Heart left ventricle (tissue), 16 donors: Measurements from ENCODE around the gene SPDYE11. TPM values are rescaled to one million over a fixed set of nuclear protein-coding genes. Genes with fewer than 3 reads are reported as not detected.
"Not testable (repeated sequence)": the region's sequence is repeated elsewhere in the genome, so short reads cannot be mapped to it uniquely, and the experiment has no call there.

Experiments used
- ATAC-seq, 4 donors: fragments of 200-7000 bp; cut with Tn5 transposase; one replicate each; pipeline ENCODE4 v1.9.1; 2020 to 2022; ENCODE audit warnings: moderate library complexity in 4 of 4, mild to moderate bottlenecking in 3 of 4, moderate number of reproducible peaks in 1 of 4
- DNase-seq, 5 donors: peaks; one replicate each; pipeline ENCODE4 v3.0.0-alpha.2; 2020
- H3K27ac ChIP-seq, 12 donors: fragments of 200-600 bp; sonication (generic) in 4 of 12; one replicate each; pipeline versions ENCODE4 v1.5.0 to v1.8.0; 2016 to 2022; ENCODE audit warnings: mild to moderate bottlenecking in 2 of 12
- H3K27me3 ChIP-seq, 9 donors: fragments of 200-600 bp; sonication (generic) in 2 of 9; one replicate each; pipeline versions ENCODE4 v1.5.1 to v1.8.0; 2016 to 2022; ENCODE audit warnings: mild to moderate bottlenecking in 3 of 9
- H3K36me3 ChIP-seq, 9 donors: fragments of 200-600 bp; sonication (generic) in 2 of 9; one replicate each; pipeline versions ENCODE4 v1.5.0 to v1.8.0; 2018 to 2022; ENCODE audit warnings: mild to moderate bottlenecking in 2 of 9
- H3K4me1 ChIP-seq, 12 donors: fragments of 200-600 bp; sonication (generic) in 4 of 12; one replicate each; pipeline versions ENCODE4 v1.5.0 to v1.8.0; 2016 to 2022; ENCODE audit warnings: mild to moderate bottlenecking in 3 of 12
- H3K4me3 ChIP-seq, 12 donors: fragments of 200-600 bp; sonication (generic) in 4 of 12; one replicate each; pipeline versions ENCODE4 v1.5.0 to v1.8.0; 2017 to 2022; ENCODE audit warnings: mild to moderate bottlenecking in 9 of 12, moderate library complexity in 4 of 12
- H3K9me3 ChIP-seq, 12 donors: fragments of 200-600 bp; sonication (generic) in 4 of 12; one replicate each; pipeline versions ENCODE4 v1.5.0 to v1.8.0; 2016 to 2022; ENCODE audit warnings: mild to moderate bottlenecking in 1 of 12
- POLR2A ChIP-seq, 2 donors: fragments of 450-650 bp; IDR thresholded peaks; one replicate each; pipeline ENCODE4 v1.6.1; 2017; ENCODE audit warnings: antibody characterized with exemption in 2 of 2, mild to moderate bottlenecking in 2 of 2, moderate library complexity in 2 of 2
- WGBS, 4 donors: extraction: QIAGEN DNeasy Blood & Tissue Kit in 2 of 4; methylation state at CpG; one replicate each; pipeline versions ENCODE4 v1.1.5 to v1.1.7; 2013 to 2018; 5-methylcytosine and 5-hydroxymethylcytosine counted together
- intact Hi-C, 10 donors: fragments of 100-400 bp; cut with DNase I; formaldehyde crosslinking; loops; one replicate each; pipeline versions ENCODE4 v1.11.1 to v1.14.2; 2022
- long read RNA-seq, 3 donors: library from polyadenylated mRNA; unstranded; transcript quantifications; one replicate each; pipeline ENCODE4 v2.0.0, GENCODE V29; 2020 to 2021
- polyA plus RNA-seq, 2 donors: library from polyadenylated mRNA; stranded (reverse); fragments of 200-250 nt; gene quantifications; one replicate each; pipeline ENCODE4 v1.2.3, GENCODE V29; 2013
- total RNA-seq, 9 donors: library from RNA; depleted of rRNA in 2 of 9; stranded (reverse); fragments of >200 nt in 2 of 9; fragmentation: NEBNext Ultra II Directional in 3 of 9; extraction: Animal tissue kit (Norgen Biotek cat#: 25700) in 3 of 9; gene quantifications; one replicate each; pipeline versions ENCODE4 v1.1.0 to v1.2.4, GENCODE V29; 2016 to 2023
- donor health status: ischemic (EF 13 %, LVEDD 7.1; RV severe dilation, severe dysfunction).
- donor health status: healthy with polysubstance abuse.
- donor health status: DM: no; HTN: yes; CAD: no.
- donor health status: DM: no; HTN: no; CAD: no.
- donor health status: ischemic (EF 25% LVEDD 6.9; RV normal size, moderate dysfunction).
- donor health status: ischemic (EF 25% LVEDD 5.7; RV mildly dilated, moderate dysfunction).
- donor health status: healthy.
- donor health status: DM: yes; HTN: yes; CAD: no.
- donor health status: ischemic (EF 35%, LVEDD 5.7; RV mildly dilated, moderate dysfunction).
- donor health status: nonischemic (EF 11% LVEDD 7.7; RV severe dilation, severe dysfunction).
- donor health status: DM: yes; HTN: yes; CAD: no.
- donor health status: PGD.
- donor health status: ischemic (EF 29% LVEDD 5.4; RV normal size, mild dysfunction).
- donor health status: nonischemic (EF 23%, LVEDD 6.1; RV moderate dilation, normal function).

Gene SPDYE11, protein sequence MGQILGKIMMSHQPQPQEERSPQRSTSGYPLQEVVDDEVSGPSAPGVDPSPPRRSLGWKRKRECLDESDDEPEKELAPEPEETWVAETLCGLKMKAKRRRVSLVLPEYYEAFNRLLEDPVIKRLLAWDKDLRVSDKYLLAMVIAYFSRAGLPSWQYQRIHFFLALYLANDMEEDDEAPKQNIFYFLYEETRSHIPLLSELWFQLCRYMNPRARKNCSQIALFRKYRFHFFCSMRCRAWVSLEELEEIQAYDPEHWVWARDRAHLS
- total RNA-seq (not detected), polyA plus RNA-seq (not detected)
- long read RNA-seq, donor 1, result 0 reads
- long read RNA-seq, donor 2, result 0 reads
- long read RNA-seq, donor 3, result 0 reads

GRCh38 chr7:73057811-73058210 lies at the start of gene SPDYE11:
SPDYE11 (minus strand) TSS chr7:73057911; CDS start chr7:73056111, 1,800 bp downstream.
- H3K27me3 ChIP-seq, intact Hi-C loops: not testable (repeated sequence)

DNA sequence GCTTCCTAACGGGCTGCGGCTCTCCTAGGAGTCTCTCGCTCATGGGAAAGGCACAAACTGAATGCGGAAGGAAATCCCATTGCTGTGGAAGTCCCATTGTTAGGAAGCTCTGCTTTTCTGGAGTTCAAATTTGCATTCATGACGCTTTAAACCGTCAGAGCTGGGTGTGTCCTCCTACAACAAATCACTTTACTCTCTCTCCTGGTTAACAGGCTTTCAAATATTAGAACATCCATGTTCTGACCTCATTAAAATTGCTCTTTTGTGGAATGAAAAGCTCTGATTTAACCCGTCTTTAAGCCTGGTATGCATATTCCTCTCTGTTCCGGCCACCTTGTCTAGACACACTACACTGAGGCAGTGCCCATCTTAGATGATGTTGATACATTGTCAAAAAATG lies 28.2 kb upstream of the SPDYE11 start, which contains the start of gene SPDYE9:
TSS of gene SPDYE9 (minus strand) at position 101 of the 400 bp plus-strand sequence. CDS start 1,800 bp downstream, outside the sequence.
- no CpG with 5 or more reads among the region's 8 CpGs for WGBS, 4 donors
- intact Hi-C loops, result not testable (repeated sequence)

More at GRCh38 chr7:73057811-73058210, at the start of gene SPDYE11:
- not testable (repeated sequence) for H3K9me3 ChIP-seq, H3K4me1 ChIP-seq, ATAC-seq, H3K36me3 ChIP-seq, H3K27ac ChIP-seq, H3K4me3 ChIP-seq, DNase-seq
- no CpG with 5 or more reads among the region's 8 CpGs for WGBS, 4 donors

DNA sequence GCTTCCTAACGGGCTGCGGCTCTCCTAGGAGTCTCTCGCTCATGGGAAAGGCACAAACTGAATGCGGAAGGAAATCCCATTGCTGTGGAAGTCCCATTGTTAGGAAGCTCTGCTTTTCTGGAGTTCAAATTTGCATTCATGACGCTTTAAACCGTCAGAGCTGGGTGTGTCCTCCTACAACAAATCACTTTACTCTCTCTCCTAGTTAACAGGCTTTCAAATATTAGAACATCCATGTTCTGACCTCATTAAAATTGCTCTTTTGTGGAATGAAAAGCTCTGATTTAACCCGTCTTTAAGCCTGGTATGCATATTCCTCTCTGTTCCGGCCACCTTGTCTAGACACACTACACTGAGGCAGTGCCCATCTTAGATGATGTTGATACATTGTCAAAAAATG lies 28.0 kb downstream of the SPDYE11 start, which contains the start of gene SPDYE8:
TSS of gene SPDYE8 (minus strand) at position 101 of the 400 bp plus-strand sequence. CDS start 1,800 bp downstream, outside the sequence.
- ATAC-seq, H3K4me3 ChIP-seq, H3K27me3 ChIP-seq, H3K9me3 ChIP-seq, DNase-seq, H3K4me1 ChIP-seq, H3K27ac ChIP-seq, intact Hi-C loops, H3K36me3 ChIP-seq: not testable (repeated sequence)
- WGBS, 4 donors, result no CpG with 5 or more reads among the region's 8 CpGs

More for the DNA sequence above, 28.2 kb upstream of the SPDYE11 start, which contains the start of gene SPDYE9:
- not testable (repeated sequence) for DNase-seq, H3K9me3 ChIP-seq, H3K27ac ChIP-seq, H3K36me3 ChIP-seq, ATAC-seq, H3K27me3 ChIP-seq, H3K4me3 ChIP-seq, H3K4me1 ChIP-seq

DNA sequence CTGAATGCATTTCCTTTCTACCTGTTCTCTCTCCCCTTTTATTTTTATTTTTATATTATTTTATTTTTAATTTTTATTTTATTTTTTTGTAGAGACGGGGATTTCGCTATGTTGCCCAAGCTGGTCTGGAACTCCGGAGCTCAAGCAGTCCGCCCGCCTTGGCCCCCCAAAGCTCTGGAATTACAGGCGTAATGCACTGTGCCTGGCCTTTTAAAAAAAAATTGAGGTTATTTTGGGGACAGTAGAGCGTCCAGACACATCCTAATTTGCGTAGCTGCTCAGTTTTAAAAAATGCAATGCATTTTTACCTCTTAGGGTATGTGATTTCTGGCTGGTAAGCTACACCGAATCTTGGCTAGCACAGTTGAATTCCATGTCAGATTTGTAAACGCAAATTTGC lies 51.2 kb downstream of the SPDYE11 start:
- peak overlapping the region in 11 of 12 donors; percentile 21 to 74 (median 64) for H3K4me3 ChIP-seq
- 18 to 26% (median 21%) methylated on average over 10 of the region's 10 CpGs for WGBS, 4 donors
- peak in 3 of 5 donors; percentile 9 to 28 (median 19) for DNase-seq
- H3K9me3 ChIP-seq, H3K27me3 ChIP-seq, ATAC-seq, intact Hi-C loops, H3K36me3 ChIP-seq: not testable (repeated sequence)
- H3K4me1 ChIP-seq, result peaks cover 0 to 12% (median 2%) of the 10 kb centered on the region in 12 donors
- peak overlapping the region in 6 of 12 donors; percentile 85 to 96 (median 91) for H3K27ac ChIP-seq

- WGBS, 4 donors, result 0 to 1% (median 0%) methylated on average over 14 to 49 of the region's 66 CpGs
- H3K27me3 ChIP-seq, H3K36me3 ChIP-seq, H3K9me3 ChIP-seq, intact Hi-C loops: not testable (repeated sequence)
- H3K27ac ChIP-seq, result peak overlapping the region in 11 of 12 donors; percentile 79 to 96 (median 90)
- peak overlapping the region; percentile 37 to 74 (median 66) for H3K4me3 ChIP-seq
- ATAC-seq, result peak; percentile 97 to 98 (median 97)
- DNase-seq, result peak; percentile 88 to 92 (median 92)
- H3K4me1 ChIP-seq, result peaks cover 0 to 12% (median 2%) of the 10 kb centered on the region in 12 donors
- TF ChIP-seq POLR2A (IDR thresholded peaks at IDR 0.05), result peak; percentile 38 to 95
These were observed 51.8 kb downstream of the SPDYE11 start for GRCh38 chr7:73005693-73006447.

DNA sequence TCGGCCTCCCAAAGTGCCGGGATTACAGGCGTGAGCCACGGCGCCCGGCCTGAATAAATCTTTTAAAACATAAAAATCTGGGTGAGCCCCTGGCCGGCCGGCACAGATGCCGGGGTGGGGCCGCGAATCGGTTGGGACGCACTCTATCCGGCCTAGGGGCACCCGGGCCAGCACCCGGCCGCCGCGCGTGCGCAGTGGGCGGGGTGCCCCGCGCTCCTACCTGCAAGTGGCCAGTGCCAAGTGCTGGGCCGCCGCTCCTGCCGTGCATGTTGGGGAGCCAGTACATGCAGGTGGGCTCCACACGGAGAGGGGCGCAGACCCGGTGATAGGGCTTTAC lies 52.4 kb downstream of the SPDYE11 start:
- WGBS, 4 donors, result 0% methylated on average over 17 to 18 of the region's 30 CpGs; no CpG with 5 or more reads in 2 of the 4 donors

DNA sequence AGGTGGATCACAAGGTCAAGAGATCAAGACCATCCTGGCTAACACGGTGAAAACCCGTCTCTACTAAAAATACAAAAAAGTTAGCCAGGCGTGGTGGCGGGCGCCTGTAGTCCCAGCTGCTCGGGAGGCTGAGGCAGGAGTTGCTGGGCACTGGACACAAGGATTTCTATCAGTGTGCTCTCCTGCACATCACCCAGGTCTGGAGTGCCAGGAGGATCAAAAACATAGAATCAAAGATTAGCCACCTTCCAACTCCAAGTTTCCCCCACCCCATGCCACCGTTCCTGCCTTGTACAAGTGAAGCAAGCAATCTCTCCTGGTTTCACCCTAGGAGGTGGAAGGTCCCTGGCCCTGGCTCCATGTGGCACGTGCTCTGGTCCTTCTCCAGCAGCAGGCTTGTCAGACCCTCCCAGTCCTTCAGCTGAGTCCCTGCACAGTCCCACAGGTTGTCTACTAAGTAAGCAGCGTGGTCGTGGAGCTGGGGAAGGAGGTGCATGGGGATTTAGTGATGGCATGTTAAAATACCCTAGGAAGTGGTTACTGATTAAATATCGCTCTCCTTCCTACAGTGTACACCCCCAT lies 59.7 kb downstream of the SPDYE11 start:
- H3K9me3 ChIP-seq, DNase-seq, H3K36me3 ChIP-seq, H3K4me1 ChIP-seq, intact Hi-C loops, H3K27ac ChIP-seq, H3K4me3 ChIP-seq, H3K27me3 ChIP-seq: not testable (repeated sequence)
- peak in 3 of 4 donors; percentile 17 to 39 (median 20) for ATAC-seq
- no CpG with 5 or more reads among the region's 11 CpGs for WGBS, 4 donors

More for the DNA sequence above, 52.4 kb downstream of the SPDYE11 start:
- H3K9me3 ChIP-seq, intact Hi-C loops, H3K27me3 ChIP-seq, H3K36me3 ChIP-seq: not testable (repeated sequence)
- DNase-seq (peak; percentile 62 to 91 (median 83)), ATAC-seq (peak; percentile 94 to 98 (median 96))
- Histone ChIP-seq H3K4me3 (peak overlapping the region; percentile 37 to 74 (median 66)), H3K4me1 (peaks cover 0 to 12% (median 2%) of the 10 kb centered on the region in 12 donors), H3K27ac (peak overlapping the region in 11 of 12 donors; percentile 79 to 96 (median 90))

Other genes starting within 250 kb of the SPDYE11 start
- 1 to 10 TPM in 8 of 9 donors, under 1 TPM in 1; 0.44 to 5.7 (median 1.9) TPM for gene TYW1B, start 229.7 kb downstream of the SPDYE11 start, total RNA-seq
- gene TYW1B, start 229.7 kb downstream of the SPDYE11 start, polyA plus RNA-seq, result 1 to 10 TPM; 1.0 to 1.6 TPM
- gene POM121, start 132.8 kb downstream of the SPDYE11 start, total RNA-seq, result 10 to 100 TPM; 10.9 to 23.2 (median 16.1) TPM
- gene POM121, start 132.8 kb downstream of the SPDYE11 start, polyA plus RNA-seq, result 10 to 100 TPM in 1 of 2 donors, 1 to 10 TPM in 1; 8.3 to 16.8 TPM
- gene TRIM74, start 88.4 kb downstream of the SPDYE11 start, total RNA-seq, result 1 to 10 TPM in 1 of 9 donors, under 1 TPM in 2, not detected in 6; 0.40 to 1.7 (median 0.64) TPM
- gene TRIM74, start 88.4 kb downstream of the SPDYE11 start, polyA plus RNA-seq, result under 1 TPM; 0.06 to 0.46 TPM
- gene SPDYE8, start 28.1 kb downstream of the SPDYE11 start, total RNA-seq, result not detected
- gene SPDYE8, start 28.1 kb downstream of the SPDYE11 start, polyA plus RNA-seq, result not detected
- not detected for gene SPDYE9, start 28.1 kb upstream of the SPDYE11 start, total RNA-seq
- not detected for gene SPDYE9, start 28.1 kb upstream of the SPDYE11 start, polyA plus RNA-seq